RWPE1 (cell line): ENCODE results near the gene GPC6.

Experiments
- CTCF ChIA-PET: fragments of 350-600 bp; sonication (Branson Sonifier 250); formaldehyde crosslinking; extraction: SDS; loops from one replicate; lab custom pipeline; 2021; lab: Yijun Ruan, JAX
- POLR2A ChIA-PET: fragments of 400-600 bp; formaldehyde crosslinking; extraction: SDS; loops from one replicate; lab custom pipeline; 2020; ENCODE audit warnings: antibody characterized with exemption; ENCODE audit not compliant: low non-redundant PET; lab: Yijun Ruan, JAX
- DNase-seq: peaks from one replicate; pipeline ENCODE4 v3.0.0; 2012; ENCODE audit warnings: low spot score
- H3K27ac ChIP-seq: fragments of 450-650 bp; 2 replicates; pipeline ENCODE4 v1.5.1; 2017
- TF ChIP-seq, protein P1 (sequence below): fragments of 450-650 bp; conservative IDR thresholded peaks from 2 replicates; pipeline ENCODE4 v1.5.1; 2017; ENCODE audit warnings: low read depth, mild to moderate bottlenecking

Gene GPC6

GRCh38 chr13:93755341-93755740 is 528.7 kb downstream of the GPC6 start:
- TF ChIP-seq, protein P1, sequence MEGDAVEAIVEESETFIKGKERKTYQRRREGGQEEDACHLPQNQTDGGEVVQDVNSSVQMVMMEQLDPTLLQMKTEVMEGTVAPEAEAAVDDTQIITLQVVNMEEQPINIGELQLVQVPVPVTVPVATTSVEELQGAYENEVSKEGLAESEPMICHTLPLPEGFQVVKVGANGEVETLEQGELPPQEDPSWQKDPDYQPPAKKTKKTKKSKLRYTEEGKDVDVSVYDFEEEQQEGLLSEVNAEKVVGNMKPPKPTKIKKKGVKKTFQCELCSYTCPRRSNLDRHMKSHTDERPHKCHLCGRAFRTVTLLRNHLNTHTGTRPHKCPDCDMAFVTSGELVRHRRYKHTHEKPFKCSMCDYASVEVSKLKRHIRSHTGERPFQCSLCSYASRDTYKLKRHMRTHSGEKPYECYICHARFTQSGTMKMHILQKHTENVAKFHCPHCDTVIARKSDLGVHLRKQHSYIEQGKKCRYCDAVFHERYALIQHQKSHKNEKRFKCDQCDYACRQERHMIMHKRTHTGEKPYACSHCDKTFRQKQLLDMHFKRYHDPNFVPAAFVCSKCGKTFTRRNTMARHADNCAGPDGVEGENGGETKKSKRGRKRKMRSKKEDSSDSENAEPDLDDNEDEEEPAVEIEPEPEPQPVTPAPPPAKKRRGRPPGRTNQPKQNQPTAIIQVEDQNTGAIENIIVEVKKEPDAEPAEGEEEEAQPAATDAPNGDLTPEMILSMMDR = no peak
- CTCF ChIA-PET = no interaction called here
- POLR2A ChIA-PET = no interaction called here
- H3K27ac ChIP-seq = no peak overlapping the region
- no peak for DNase-seq

DNA sequence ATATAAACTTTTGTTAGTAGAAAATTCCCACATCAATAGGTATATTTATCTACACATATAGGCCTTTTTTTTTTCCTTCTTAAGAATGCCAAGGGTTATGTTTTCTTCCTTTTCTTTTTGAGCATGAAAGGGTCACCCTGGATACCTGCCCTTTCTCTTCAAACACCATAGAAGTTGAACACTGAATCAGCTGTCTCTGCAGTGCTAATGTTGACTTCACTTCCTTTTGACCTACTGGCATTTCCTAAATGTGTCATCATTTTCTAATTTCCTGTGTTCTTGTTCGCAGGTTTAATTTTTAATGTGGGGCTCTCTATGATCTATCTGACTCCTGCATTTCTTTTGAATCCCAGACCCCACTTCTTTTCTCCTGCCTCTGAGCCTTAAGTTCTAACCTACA is 532.0 kb downstream of the GPC6 start:
- TF ChIP-seq, protein P1 = no peak
- peak; percentile 0 for DNase-seq
- POLR2A ChIA-PET = no interaction called here
- H3K27ac ChIP-seq = no peak overlapping the region
- CTCF ChIA-PET = no interaction called here

DNA sequence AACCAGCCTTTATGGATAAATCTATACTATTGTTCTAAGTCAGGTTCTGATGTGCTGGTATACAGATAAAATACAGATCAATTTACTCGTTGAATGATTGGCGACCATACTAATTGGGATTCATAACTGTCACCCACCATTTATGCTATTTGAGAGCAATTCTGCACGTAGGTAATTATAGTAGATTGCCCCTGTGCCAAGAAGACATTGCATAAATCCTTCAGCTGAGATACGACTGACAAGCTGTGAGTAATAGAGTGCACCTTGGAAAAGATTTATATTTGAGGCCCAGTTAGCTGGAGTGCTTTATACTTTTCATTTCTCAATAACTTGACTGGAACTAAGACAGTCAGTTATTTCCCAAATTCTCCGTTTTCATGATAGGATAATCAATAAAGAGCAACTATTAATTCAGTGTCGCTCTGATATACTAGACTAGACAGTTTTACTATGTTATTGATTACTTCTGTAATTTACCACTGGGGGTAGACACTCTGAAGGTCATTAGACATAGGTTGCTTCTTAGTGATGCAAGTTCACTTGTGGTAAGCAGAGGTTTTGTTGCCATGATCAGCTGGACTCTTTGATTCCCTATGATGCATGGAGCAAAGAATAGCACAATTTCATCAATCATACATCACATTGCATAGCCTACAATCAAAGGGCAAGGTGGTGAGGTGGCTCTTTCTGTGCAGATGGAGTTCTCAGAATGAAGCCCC is 536.3 kb downstream of the GPC6 start:
- TF ChIP-seq, protein P1 = no peak
- H3K27ac ChIP-seq = no peak overlapping the region
- POLR2A ChIA-PET = no interaction called here
- CTCF ChIA-PET = no interaction called here
- no peak for DNase-seq

- TF ChIP-seq, protein P1 = no peak
- ChIA-PET POLR2A (no interaction called here), CTCF (no interaction called here)
- no peak for DNase-seq
- H3K27ac ChIP-seq = no peak overlapping the region
Measured at GRCh38 chr13:93765062-93765461, 538.5 kb downstream of the GPC6 start.

GRCh38 chr13:93765811-93766210 is 539.2 kb downstream of the GPC6 start:
- no peak overlapping the region for H3K27ac ChIP-seq
- TF ChIP-seq, protein P1 = no peak
- ChIA-PET CTCF (no interaction called here), POLR2A (no interaction called here)
- no peak for DNase-seq

- no peak overlapping the region for H3K27ac ChIP-seq
- CTCF ChIA-PET = interaction anchor here (0.7 kb wide), 1 partner anchor 723 kb away, joined by 3 read pairs; no protein-coding TSS in a partner anchor
- no peak for DNase-seq
- TF ChIP-seq, protein P1 = no peak
- POLR2A ChIA-PET = no interaction called here
Measured at GRCh38 chr13:93766719-93767118, 540.1 kb downstream of the GPC6 start.
